ENCODE results near the gene HIF1A.
"Not testable (repeated sequence)": the region's sequence is repeated elsewhere in the genome, so short reads cannot be mapped to it uniquely, and the experiment has no call there.

The HIF1A gene

GRCh38 chr14:61694830-61695694 lies at the start of gene HIF1A:
Gene HIF1A, plus strand, starts transcription at chr14:61695513. Its CDS starts 292 bp downstream, at chr14:61695805.
- peak; percentile 93 for DNase-seq (ENCODE audit: low spot score)

- DNase-seq (ENCODE audit: low spot score): no peak
Observed at GRCh38 chr14:61646366-61647116, 48.8 kb upstream of the HIF1A start.

GRCh38 chr14:61647704-61648103 lies 47.6 kb upstream of the HIF1A start:
- no peak for DNase-seq (ENCODE audit: low spot score)

GRCh38 chr14:61648377-61648776 lies 46.9 kb upstream of the HIF1A start:
- DNase-seq (ENCODE audit: low spot score): no peak

- DNase-seq (ENCODE audit: low spot score): no peak
Observed at GRCh38 chr14:61649283-61649682, 46.0 kb upstream of the HIF1A start.

GRCh38 chr14:61651355-61651754 lies 44.0 kb upstream of the HIF1A start:
- no peak for DNase-seq (ENCODE audit: low spot score)

GRCh38 chr14:61652526-61653262 lies 42.6 kb upstream of the HIF1A start:
- peak; percentile 15 for DNase-seq (ENCODE audit: low spot score)

GRCh38 chr14:61653507-61653906 lies 41.8 kb upstream of the HIF1A start:
- DNase-seq (ENCODE audit: low spot score): no peak

GRCh38 chr14:61654026-61654425 lies 41.3 kb upstream of the HIF1A start:
- DNase-seq (ENCODE audit: low spot score): no peak

GRCh38 chr14:61655777-61656176 lies 39.5 kb upstream of the HIF1A start:
- no peak for DNase-seq (ENCODE audit: low spot score)

- no peak for DNase-seq (ENCODE audit: low spot score)
Observed at GRCh38 chr14:61656341-61656740, 39.0 kb upstream of the HIF1A start.

GRCh38 chr14:61658111-61658510 lies 37.2 kb upstream of the HIF1A start:
- DNase-seq (ENCODE audit: low spot score): not testable (repeated sequence)

- no peak for DNase-seq (ENCODE audit: low spot score)
Observed at GRCh38 chr14:61659582-61659981, 35.7 kb upstream of the HIF1A start.

- no peak for DNase-seq (ENCODE audit: low spot score)
Observed at GRCh38 chr14:61661471-61662400, 33.6 kb upstream of the HIF1A start.

- no peak for DNase-seq (ENCODE audit: low spot score)
Observed at GRCh38 chr14:61662437-61663311, 32.6 kb upstream of the HIF1A start.

GRCh38 chr14:61663312-61663979 lies 31.9 kb upstream of the HIF1A start:
- no peak for DNase-seq (ENCODE audit: low spot score)

GRCh38 chr14:61668282-61668681 lies 27.0 kb upstream of the HIF1A start:
- no peak for DNase-seq (ENCODE audit: low spot score)

- no peak for DNase-seq (ENCODE audit: low spot score)
Observed at GRCh38 chr14:61670576-61670975, 24.7 kb upstream of the HIF1A start.

GRCh38 chr14:61671082-61671481 lies 24.2 kb upstream of the HIF1A start:
- DNase-seq (ENCODE audit: low spot score): no peak

GRCh38 chr14:61672796-61673195 lies 22.5 kb upstream of the HIF1A start:
- no peak for DNase-seq (ENCODE audit: low spot score)
